Hematopoietic multipotent progenitor cell treated with erythropoietin and hydrocortisone succinate and interleukin-3 and kit ligand, for 6 days (in vitro differentiated cells): Measurements from ENCODE around the gene TRIL.
A peak's percentile ranks its signal among the peaks of the same experiment; 100 is the strongest.

Source experiments
- DNase-seq: peaks from one replicate; pipeline ENCODE4 v3.0.0-alpha.2; 2015

Gene TRIL

DNA sequence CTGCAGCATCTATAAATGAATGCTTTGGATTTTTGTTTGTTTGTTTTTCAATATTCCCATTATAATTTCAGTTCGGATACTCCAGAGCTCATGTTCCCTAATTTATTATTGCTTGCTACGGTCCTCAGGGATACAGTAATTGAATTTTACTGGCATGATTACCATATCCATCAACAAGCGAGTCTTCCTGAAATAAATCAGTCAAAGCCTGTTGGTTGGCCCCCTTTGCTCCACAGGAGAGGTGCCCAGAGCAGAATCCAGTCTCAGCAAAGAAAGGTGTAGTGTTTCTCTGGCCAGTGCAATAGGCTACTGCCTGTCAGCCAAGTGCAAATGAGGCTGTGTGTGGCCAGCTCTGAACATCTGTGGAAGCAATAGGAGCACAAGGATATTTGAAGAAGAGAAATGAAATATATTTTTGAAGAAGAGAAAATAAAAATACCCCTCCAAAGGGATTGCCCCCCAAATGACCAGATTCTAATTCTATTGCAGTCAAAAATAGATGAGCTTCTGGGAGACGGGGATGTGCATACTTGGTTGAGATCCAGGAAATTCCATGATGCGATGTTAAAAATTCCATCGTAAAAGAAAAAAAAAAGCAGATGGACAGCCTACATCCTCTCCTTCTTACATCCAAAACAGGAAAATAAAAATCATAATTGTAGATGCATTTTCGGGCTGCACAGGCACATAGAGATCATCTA is 18.1 kb downstream of the TRIL start:
- DNase-seq, result no peak

DNA sequence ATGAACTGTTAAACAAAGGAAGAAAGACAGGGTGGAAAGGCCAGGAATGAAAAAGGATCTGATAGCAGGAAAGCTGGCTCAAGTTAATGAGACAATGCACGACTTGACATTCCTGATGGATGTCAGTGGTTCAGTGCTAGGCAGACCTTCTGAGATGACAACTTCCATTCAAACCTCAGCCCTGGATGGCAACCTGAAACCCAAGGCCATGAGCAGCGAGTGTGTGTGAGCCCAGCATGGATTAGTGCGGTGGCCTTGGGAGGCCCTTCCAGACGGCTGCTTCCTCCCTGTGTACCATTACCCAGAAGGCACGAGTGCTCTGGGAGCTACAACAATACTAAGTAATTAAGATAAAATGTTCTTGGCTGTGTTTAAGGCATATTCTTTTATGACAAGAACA is 18.8 kb downstream of the TRIL start:
- no peak for DNase-seq

DNA sequence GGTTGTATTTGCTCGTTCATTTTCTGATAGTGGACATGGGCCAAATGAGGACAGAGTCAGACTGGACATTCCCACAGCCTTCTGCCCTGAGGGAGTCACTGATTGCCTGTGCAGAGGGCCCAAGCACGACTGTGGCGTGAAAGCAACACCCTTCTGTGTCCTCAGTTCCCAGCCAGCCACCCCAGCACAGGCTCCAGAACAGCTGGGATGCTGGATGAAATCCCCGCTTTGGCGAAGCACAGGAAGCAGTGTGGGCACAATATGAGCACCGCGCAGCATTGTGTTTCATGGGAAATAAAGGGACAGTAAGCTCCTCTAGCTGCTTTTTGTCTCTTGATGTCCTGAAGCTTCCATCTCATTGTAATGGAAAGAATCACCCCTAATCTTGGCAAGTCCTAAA is 20.5 kb downstream of the TRIL start:
- no peak for DNase-seq

DNA sequence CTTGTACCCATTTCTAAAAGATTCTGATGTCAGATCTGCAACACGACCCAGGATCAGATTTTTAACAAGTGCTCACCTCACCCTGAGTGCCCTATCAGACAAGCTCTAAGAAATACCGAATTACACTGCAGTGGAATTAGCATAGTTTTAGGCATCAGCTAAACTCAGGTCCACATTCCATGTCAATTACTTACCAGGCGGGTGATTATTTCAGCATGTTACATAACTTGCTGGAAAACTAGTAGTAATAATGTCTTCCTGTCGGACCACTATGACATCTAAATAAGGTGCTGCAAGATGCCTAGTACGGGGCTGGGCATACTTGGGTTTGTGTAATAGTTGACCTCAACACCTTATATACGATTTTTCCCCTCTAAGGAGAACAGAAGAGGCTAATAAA is 21.0 kb downstream of the TRIL start:
- no peak for DNase-seq

DNA sequence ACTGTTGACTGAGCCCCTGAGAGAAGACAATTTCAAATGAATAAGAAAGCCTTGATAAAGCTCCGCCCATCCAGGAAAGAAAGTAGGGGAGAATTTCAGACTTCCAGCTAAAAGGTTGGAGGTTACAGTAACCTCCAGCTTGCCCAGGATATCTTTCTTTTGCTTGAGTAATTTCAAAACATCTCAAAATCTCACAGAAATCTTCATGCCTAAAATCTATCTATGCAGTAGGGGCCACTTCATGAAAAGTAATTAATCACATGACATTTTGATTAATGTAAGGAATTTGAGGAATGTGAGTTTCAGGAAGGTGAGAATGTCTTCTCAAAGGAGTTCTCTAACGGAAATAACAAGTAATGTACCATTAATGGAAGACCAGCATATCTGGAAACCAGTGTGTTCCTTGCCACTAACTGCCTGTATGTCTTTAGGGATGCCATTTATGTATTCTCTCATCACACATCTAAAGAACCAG is 24.2 kb downstream of the TRIL start:
- DNase-seq, result no peak

DNA sequence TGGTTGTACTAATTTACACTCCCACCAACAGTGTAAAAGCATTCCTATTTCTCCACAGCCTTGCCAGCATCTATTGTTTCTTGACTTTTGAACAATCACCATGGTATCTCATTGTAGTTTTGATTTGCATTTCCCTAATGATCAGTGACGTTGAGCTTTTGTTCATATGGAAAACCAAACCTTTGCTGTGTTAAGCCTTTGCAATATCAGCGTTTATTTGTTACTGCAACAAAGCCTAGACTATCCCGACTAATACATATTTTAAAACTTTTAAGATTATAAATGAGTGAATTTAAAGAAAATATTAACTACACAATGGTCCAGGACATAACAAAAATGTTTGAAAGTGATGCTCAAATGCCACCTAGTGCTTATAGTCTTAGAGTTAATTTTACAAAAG is 26.6 kb downstream of the TRIL start:
- no peak for DNase-seq

DNA sequence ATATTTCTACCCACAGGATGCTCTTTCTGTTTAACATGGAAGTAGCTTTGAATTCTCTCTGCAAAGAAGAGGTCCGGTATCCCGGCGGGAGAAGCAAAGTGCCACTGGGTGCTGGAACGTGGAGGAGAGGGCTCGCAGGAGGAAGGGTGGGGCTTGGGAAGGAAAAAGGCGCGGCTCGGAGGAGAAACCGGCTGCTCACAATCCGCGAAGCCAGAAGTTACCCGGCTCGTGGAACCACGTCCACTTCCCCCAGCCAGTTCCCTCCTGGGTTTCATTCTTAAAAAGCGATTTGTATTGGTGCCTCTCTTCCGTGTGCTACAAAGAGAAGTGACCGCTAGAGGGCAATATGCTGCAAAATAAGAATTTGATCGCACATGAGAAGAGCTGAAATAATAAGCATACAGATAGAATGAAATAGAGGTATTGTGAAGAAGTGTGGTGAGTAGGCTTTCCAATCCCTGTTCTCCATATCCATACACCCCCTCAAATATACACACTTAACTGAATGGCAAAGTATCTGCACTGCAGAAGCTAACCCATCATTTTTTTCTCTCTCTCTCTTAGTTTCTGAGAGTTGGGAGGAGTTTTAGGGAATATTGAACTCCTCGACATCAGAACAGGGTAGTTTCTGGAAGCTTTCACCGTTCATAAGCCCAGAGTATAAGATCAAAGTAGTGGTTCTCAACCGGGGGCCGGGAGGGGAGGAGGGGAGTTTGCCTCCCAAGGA is 31.1 kb downstream of the TRIL start:
- peak; percentile 95 for DNase-seq

DNA sequence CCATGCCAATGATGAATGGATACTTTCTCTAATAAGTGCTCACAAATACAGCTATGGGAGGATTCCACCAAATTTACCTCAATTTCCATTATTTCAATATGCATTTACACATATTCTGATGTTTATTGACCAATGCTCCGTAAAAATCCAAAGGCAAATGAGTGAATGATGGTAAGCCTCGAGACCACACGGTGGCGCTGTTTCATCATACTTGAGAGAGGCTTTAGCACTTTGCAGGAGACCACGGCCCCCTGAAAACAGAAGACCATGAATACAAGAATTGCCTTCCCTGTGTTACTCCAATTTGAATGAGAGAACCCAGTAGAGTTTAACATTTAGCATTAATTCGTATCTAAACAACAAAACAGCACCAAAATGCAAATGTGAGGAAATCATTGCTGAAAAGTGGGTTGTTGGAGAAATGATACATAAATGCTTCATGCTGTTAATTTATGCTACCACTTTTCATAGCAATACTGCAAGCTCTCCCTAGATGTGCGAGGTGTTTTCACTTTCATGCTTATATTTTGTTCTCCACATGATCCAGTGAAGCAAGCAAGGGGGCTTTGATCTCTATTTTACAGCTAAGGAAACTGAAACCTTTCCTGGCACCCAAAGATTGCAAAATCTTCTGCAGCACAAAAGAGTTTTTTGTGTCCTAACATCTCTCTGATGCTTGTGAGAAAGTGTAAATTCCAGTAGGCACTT is 35.4 kb downstream of the TRIL start:
- peak; percentile 94 for DNase-seq

DNA sequence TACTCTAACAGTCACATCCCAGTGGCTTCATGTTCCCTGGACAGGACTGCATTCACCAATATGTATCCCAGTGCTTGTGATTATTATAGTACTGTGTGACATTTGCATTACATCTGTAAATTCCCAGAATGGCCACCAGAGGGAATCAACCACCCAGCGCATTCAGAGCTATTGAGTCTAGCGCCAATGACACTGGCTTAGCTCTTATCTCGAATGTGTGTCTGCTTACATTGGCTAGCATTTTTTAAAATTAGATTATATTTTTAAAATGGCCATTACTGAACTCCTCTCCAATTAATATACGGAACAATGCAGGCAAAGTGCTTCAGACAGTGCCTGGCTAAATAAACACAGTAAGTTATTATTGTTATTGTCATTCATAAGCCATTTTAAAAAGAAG is 36.3 kb downstream of the TRIL start:
- DNase-seq, result peak; percentile 91

DNA sequence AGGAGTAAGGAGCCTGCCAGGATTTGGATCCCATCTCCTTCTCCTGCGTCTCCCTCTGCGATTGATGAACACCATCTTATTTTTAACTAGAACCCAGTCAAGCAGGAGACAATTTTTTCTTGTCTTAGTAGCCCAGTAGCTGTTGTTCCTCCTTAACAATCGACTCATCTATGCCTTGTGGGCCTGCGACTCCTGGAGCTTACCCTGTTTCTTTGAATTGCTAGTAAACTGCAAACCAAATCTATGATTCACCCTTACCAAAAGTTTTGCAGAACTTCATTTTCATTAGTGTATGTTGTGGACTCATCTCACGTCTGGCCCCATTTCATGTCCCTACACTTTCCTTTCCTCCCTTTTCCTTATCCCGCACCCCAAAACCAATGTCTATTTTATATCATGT is 37.7 kb downstream of the TRIL start:
- DNase-seq, result no peak

DNA sequence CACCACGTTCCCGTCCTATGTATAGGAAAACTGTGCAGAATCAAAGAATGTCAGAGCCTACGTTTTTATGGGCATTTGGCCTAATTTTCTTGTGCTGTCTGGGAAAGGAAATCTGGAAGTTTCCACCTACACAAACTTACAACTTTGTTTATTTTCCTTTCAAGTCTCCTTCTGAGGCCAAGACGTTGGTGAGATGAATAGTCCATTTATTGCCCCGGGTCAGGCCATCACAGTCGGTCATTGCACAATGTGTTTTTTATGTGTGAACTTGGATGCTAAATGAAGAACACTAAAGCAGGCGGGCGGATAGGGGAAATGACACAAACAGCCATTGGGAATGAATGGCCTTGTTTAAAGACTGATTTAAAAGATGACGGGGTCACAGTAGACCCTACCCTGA is 38.6 kb downstream of the TRIL start:
- no peak for DNase-seq

DNA sequence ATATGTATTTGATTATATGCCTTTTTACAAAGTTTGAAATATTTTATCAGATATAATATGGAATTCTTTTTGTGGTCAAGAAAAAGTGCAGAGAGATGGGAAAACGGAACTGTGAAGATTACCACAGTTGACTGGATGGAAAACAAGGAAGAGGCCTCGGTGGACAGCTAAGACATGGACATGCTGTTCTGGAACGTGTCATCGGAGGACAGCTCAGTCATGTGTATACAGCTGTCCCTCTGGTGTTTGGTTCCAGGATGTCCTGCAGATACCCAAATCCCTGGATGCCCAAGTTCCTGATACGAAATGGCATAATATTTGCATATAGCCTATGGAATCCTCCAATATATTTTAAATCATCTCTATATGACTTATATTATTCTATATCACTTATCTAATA is 49.4 kb downstream of the TRIL start:
- no peak for DNase-seq

DNA sequence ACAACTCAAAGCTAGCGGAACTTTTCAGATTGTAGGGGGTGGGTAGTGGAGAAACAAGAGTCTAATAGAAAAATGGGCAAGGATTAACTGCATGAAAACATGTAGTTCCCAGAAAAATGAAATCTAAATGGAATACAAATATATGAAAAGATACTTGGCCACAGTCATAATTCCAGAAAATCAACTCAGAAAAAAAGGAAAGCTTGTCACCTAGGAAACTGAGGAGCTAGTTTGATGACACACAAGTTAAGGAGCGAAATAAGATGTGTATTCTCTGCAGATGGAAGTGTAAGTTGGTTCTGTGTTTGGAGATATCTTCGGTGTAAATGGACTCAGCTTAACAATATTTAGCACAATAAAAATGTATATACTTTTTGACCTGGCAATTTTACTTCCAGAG is 52.7 kb downstream of the TRIL start:
- DNase-seq, result no peak

DNA sequence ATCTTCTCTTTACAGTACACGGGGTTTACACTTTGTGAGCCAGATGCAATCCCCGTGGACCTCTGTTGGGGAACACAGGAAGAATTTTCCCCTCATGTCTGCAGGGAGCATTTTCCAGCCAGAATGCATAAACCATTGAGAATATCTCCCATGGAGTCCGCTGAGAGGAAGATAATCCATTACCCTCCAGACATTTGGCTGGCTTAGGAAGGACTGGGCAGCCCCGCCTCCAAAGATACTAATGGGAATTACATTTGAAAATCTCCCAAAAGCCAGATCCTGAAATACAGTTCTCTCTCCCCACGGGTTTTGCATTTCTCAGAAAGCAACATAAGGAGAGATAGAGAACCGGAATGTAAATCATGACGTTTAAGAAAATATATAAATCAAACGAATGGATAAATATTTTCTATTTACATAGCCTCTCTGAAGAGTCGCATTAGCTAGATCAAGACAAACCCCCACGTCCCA is 53.5 kb downstream of the TRIL start:
- no peak for DNase-seq

DNA sequence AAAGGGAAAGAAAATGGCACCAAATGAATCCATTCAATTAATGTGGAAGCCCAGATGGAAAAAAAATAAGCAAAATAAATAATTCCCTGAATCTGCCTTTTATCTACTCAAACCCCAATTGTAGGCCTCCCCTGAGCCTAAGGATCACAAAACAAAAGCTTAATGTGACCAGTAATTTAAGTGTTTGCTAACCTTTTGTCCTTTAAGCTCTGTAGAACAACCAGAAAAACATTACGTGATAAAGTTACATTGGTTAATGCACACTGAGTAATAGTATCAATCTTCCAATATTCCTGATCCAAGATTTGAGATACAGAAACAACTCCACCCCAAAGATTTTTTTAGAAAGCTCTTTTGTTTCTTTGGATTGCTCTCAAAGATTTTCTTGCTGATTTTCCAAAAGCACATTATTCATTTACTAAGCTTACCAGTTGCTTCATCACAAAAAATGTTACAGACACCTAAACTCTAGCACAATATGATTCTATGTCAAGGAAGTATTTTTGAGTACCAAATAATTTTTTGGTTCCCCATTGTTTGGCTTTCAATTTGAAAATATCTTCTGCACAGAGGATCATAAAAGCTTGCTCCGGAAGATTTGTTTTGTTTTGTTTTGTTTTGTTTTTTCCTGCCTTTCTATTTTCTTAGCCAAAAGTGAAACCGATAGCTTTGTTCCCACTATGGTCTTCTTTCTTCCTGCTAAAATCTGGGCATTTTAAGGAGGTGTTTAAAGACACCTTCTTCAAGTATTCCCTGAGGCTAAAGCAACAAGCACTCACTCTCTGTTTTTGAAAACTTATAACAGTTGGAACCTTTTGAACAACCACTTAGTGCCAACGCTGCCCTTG is 54.2 kb downstream of the TRIL start:
- no peak for DNase-seq
